HPDE6-E6E7 (cell line): ENCODE results near the gene SCARF1.

ENCODE experiments used
- DNase-seq: peaks from one replicate; pipeline ENCODE4 v3.0.0; 2011; ENCODE audit warnings: missing footprints; ENCODE audit errors: extremely low spot score

SCARF1 gene

GRCh38 chr17:1601571-1601970 is 44.0 kb downstream of the SCARF1 start:
- DNase-seq: no peak

GRCh38 chr17:1598399-1599095 is 47.0 kb downstream of the SCARF1 start:
- no peak for DNase-seq

GRCh38 chr17:1597861-1598342 is 47.6 kb downstream of the SCARF1 start:
- DNase-seq: peak; percentile 51

GRCh38 chr17:1593630-1593931 is 52.0 kb downstream of the SCARF1 start:
- no peak for DNase-seq

- DNase-seq: no peak
These were observed 52.5 kb downstream of the SCARF1 start for GRCh38 chr17:1592751-1593629.

- no peak for DNase-seq
These were observed 54.0 kb downstream of the SCARF1 start for GRCh38 chr17:1591474-1592090.

- DNase-seq: no peak
These were observed 54.6 kb downstream of the SCARF1 start for GRCh38 chr17:1590747-1591473.

- DNase-seq: peak; percentile 97
These were observed 55.3 kb downstream of the SCARF1 start for GRCh38 chr17:1590029-1590746.

GRCh38 chr17:1588821-1589585 is 56.5 kb downstream of the SCARF1 start:
- no peak for DNase-seq

- DNase-seq: no peak
These were observed 61.4 kb downstream of the SCARF1 start for GRCh38 chr17:1584167-1584566.
